Fibroblast of lung (primary cell): ENCODE results near the gene OR6B2.

Experiments
- CTCF ChIP-seq, 2 donors: IDR thresholded peaks in 1 of 2; conservative IDR thresholded peaks in 1 of 2; 1 replicate in 1 of 2; 2 replicates in 1 of 2; pipeline ENCODE4 v1.5.1; 2011 to 2012; ENCODE audit warnings: low read length in 2 of 2, control low read depth in 1 of 2, inconsistent platforms in 1 of 2, low read depth in 1 of 2, mild to moderate bottlenecking in 1 of 2
- EZH2 ChIP-seq: IDR thresholded peaks from 2 replicates; pipeline ENCODE4 v1.5.1; 2012; ENCODE audit warnings: low read length, control low read depth, mild to moderate bottlenecking; ENCODE audit errors: missing control alignments

- TF ChIP-seq CTCF (conservative IDR thresholded peaks at IDR 0.05 in 1 of 2, IDR thresholded peaks at IDR 0.05 in 1 of 2; ENCODE audit: low read depth in 1 of 2, low read length in 2 of 2) (no peak), EZH2 (no peak)
These were observed 5.5 kb downstream of the OR6B2 start for GRCh38 chr2:240024766-240025165.
